ENCODE measurements around the gene SGCA. TPM values are rescaled to one million over a fixed set of nuclear protein-coding genes. Genes with fewer than 3 reads are reported as not detected.

SGCA gene
- total and polyA plus RNA-seq, 9 of the 15 experiments (the other 6 are each of a cell fraction or from before 2014, with no cell fraction given): not detected

DNA sequence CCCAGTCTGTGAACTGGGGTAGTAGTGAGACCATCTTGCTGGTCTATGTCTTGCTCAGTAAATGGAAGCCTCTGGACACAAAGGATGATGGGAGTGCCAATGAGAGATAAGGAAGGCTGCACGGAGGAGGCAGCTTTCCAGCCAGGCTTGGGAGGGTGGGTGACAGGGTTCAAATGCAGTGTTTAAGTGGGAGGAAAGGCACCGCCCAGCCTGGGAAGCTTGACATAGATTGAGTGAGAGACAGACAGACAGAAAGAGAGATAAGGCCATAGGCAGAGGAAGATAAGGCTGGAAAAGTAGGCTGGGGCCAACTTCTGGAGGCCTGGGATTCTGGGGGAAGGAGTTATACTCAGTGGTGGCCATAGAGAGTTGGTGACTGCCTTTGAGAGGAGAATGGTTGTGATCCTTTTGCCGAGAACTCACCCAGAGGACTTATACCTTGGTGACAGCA, 42.8 kb downstream of the SGCA start (continued):
- TF ChIP-seq, protein P1, sequence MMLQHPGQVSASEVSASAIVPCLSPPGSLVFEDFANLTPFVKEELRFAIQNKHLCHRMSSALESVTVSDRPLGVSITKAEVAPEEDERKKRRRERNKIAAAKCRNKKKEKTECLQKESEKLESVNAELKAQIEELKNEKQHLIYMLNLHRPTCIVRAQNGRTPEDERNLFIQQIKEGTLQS (IDR thresholded peaks at IDR 0.05): no peak
- TF ChIP-seq, protein P1 (CRISPR knock-in tag; conservative IDR thresholded peaks at IDR 0.05): no peak
- TF ChIP-seq ZBTB17 (CRISPR knock-in tag; IDR thresholded peaks at IDR 0.05) (peak; percentile 59; the same call in 1 of the 2 replicates), RBM22 (IDR thresholded peaks at IDR 0.05; ENCODE audit: low read depth, low read length, poor library complexity, severe bottlenecking) (no peak), HNRNPUL1 (IDR thresholded peaks at IDR 0.05; ENCODE audit: low read length) (no peak), FOXP4 (CRISPR knock-in tag; IDR thresholded peaks at IDR 0.05; ENCODE audit: borderline replicate concordance) (no peak), KDM4B (IDR thresholded peaks at IDR 0.05; ENCODE audit: borderline replicate concordance in 2 of 2, low read depth in 1 of 2) (no peak), HMG20B (CRISPR knock-in tag; IDR thresholded peaks at IDR 0.05) (no peak), ZNF449 (CRISPR knock-in tag; IDR thresholded peaks at IDR 0.05) (no peak), TRIM28 (IDR thresholded peaks at IDR 0.05) (peak; percentile 89), NCOA2 (IDR thresholded peaks at IDR 0.05; ENCODE audit: partially characterized antibody in 2 of 2) (no peak), CREB3 (tag; conservative IDR thresholded peaks at IDR 0.05; ENCODE audit: low read depth) (no peak), RBM39 (optimal IDR thresholded peaks at IDR 0.05; ENCODE audit: low read depth, low read length) (no peak), ZNF584 (CRISPR knock-in tag; IDR thresholded peaks at IDR 0.05; ENCODE audit: low read depth) (no peak), RNF2 (IDR thresholded peaks at IDR 0.05) (peak; percentile 83), HDAC3 (IDR thresholded peaks at IDR 0.05; ENCODE audit: borderline replicate concordance, partially characterized antibody) (no peak), LCOR (CRISPR knock-in tag; IDR thresholded peaks at IDR 0.05) (peak; percentile 38; the same call in 1 of the 2 replicates), ZNF175 (CRISPR knock-in tag; IDR thresholded peaks at IDR 0.05; ENCODE audit: low read depth) (no peak), STAG1 (CRISPR knock-in tag; IDR thresholded peaks at IDR 0.05; ENCODE audit: borderline replicate concordance) (no peak), GTF2A2 (tag; IDR thresholded peaks at IDR 0.05) (no peak)
- TF ChIP-seq, protein P2, sequence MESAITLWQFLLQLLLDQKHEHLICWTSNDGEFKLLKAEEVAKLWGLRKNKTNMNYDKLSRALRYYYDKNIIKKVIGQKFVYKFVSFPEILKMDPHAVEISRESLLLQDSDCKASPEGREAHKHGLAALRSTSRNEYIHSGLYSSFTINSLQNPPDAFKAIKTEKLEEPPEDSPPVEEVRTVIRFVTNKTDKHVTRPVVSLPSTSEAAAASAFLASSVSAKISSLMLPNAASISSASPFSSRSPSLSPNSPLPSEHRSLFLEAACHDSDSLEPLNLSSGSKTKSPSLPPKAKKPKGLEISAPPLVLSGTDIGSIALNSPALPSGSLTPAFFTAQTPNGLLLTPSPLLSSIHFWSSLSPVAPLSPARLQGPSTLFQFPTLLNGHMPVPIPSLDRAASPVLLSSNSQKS (CRISPR knock-in tag; IDR thresholded peaks at IDR 0.05): no peak
